ENCODE data around the gene ST7L.

Gene ST7L

GRCh38 chr1:112565800-112566199 is 53.1 kb downstream of the ST7L start:
- Histone ChIP-seq H3K27ac (ENCODE audit: low read length) (no peak overlapping the region), H2AFZ (ENCODE audit: low read depth, low read length) (no peak overlapping the region), H3K27me3 (ENCODE audit: insufficient read depth, low read length, poor library complexity) (no peaks in the 10 kb centered on the region), H3K79me2 (ENCODE audit: insufficient read depth, low read length) (no peaks in the 10 kb centered on the region), H3K9me3 (ENCODE audit: insufficient read depth, low read length, severe bottlenecking) (no peaks in the 10 kb centered on the region), H3K4me3 (ENCODE audit: low read depth in 1 of 2, low read length in 2 of 2) (no peak overlapping the region), H3K4me2 (ENCODE audit: insufficient read depth, low read length) (no peak overlapping the region), H3K9ac (ENCODE audit: low read depth, low read length) (no peak overlapping the region), H3K4me1 (ENCODE audit: insufficient read depth, low read length) (no peaks in the 10 kb centered on the region), H4K20me1 (ENCODE audit: insufficient read depth, low read length) (no peaks in the 10 kb centered on the region), H3K36me3 (ENCODE audit: insufficient read depth, low read length) (peaks cover 8% of the 10 kb centered on the region; the same call in 1 of the 2 replicates)
- ATAC-seq (ENCODE audit: insufficient read depth, low read depth) (no peak), DNase-seq (no peak)
- TF ChIP-seq, protein P1, sequence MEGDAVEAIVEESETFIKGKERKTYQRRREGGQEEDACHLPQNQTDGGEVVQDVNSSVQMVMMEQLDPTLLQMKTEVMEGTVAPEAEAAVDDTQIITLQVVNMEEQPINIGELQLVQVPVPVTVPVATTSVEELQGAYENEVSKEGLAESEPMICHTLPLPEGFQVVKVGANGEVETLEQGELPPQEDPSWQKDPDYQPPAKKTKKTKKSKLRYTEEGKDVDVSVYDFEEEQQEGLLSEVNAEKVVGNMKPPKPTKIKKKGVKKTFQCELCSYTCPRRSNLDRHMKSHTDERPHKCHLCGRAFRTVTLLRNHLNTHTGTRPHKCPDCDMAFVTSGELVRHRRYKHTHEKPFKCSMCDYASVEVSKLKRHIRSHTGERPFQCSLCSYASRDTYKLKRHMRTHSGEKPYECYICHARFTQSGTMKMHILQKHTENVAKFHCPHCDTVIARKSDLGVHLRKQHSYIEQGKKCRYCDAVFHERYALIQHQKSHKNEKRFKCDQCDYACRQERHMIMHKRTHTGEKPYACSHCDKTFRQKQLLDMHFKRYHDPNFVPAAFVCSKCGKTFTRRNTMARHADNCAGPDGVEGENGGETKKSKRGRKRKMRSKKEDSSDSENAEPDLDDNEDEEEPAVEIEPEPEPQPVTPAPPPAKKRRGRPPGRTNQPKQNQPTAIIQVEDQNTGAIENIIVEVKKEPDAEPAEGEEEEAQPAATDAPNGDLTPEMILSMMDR (IDR thresholded peaks at IDR 0.05; ENCODE audit: borderline replicate concordance, extremely low read depth, low read length, poor library complexity, severe bottlenecking) = no peak
- TF ChIP-seq EZH2 (IDR thresholded peaks at IDR 0.05; ENCODE audit: borderline replicate concordance, low read depth, low read length, severe bottlenecking) = no peak

GRCh38 chr1:112564081-112564480 is 54.9 kb downstream of the ST7L start:
- peaks cover 4% of the 10 kb centered on the region; the same call in 1 of the 2 replicates for H3K36me3 ChIP-seq (ENCODE audit: insufficient read depth, low read length)
- ATAC-seq (ENCODE audit: insufficient read depth, low read depth) (no peak), DNase-seq (no peak)
- H3K27ac ChIP-seq (ENCODE audit: low read length) = no peak overlapping the region
- TF ChIP-seq, protein P1 (IDR thresholded peaks at IDR 0.05; ENCODE audit: borderline replicate concordance, extremely low read depth, low read length, poor library complexity, severe bottlenecking) = no peak
- TF ChIP-seq EZH2 (IDR thresholded peaks at IDR 0.05; ENCODE audit: borderline replicate concordance, low read depth, low read length, severe bottlenecking) = no peak
- H2AFZ ChIP-seq (ENCODE audit: low read depth, low read length) = no peak overlapping the region
- H3K27me3 ChIP-seq (ENCODE audit: insufficient read depth, low read length, poor library complexity) = no peaks in the 10 kb centered on the region
- no peaks in the 10 kb centered on the region for H3K4me1 ChIP-seq (ENCODE audit: insufficient read depth, low read length)
- no peak overlapping the region for H3K4me2 ChIP-seq (ENCODE audit: insufficient read depth, low read length)
- no peak overlapping the region for H3K4me3 ChIP-seq (ENCODE audit: low read depth in 1 of 2, low read length in 2 of 2)
- H3K9ac ChIP-seq (ENCODE audit: low read depth, low read length) = no peak overlapping the region
- H3K79me2 ChIP-seq (ENCODE audit: insufficient read depth, low read length) = no peaks in the 10 kb centered on the region
- H3K9me3 ChIP-seq (ENCODE audit: insufficient read depth, low read length, severe bottlenecking) = no peaks in the 10 kb centered on the region
- H4K20me1 ChIP-seq (ENCODE audit: insufficient read depth, low read length) = no peaks in the 10 kb centered on the region

GRCh38 chr1:112563341-112563740 is 55.6 kb downstream of the ST7L start:
- peaks cover 7% of the 10 kb centered on the region; the same call in 1 of the 2 replicates for H3K36me3 ChIP-seq (ENCODE audit: insufficient read depth, low read length)
- H3K27me3 ChIP-seq (ENCODE audit: insufficient read depth, low read length, poor library complexity) = no peaks in the 10 kb centered on the region
- H3K9me3 ChIP-seq (ENCODE audit: insufficient read depth, low read length, severe bottlenecking) = no peaks in the 10 kb centered on the region
- no peaks in the 10 kb centered on the region for H3K79me2 ChIP-seq (ENCODE audit: insufficient read depth, low read length)
- DNase-seq = no peak
- no peak overlapping the region for H3K4me2 ChIP-seq (ENCODE audit: insufficient read depth, low read length)
- no peak overlapping the region for H2AFZ ChIP-seq (ENCODE audit: low read depth, low read length)
- no peaks in the 10 kb centered on the region for H3K4me1 ChIP-seq (ENCODE audit: insufficient read depth, low read length)
- no peak for ATAC-seq (ENCODE audit: insufficient read depth, low read depth)
- H3K4me3 ChIP-seq (ENCODE audit: low read depth in 1 of 2, low read length in 2 of 2) = no peak overlapping the region
- H4K20me1 ChIP-seq (ENCODE audit: insufficient read depth, low read length) = no peaks in the 10 kb centered on the region
- TF ChIP-seq, protein P1 (IDR thresholded peaks at IDR 0.05; ENCODE audit: borderline replicate concordance, extremely low read depth, low read length, poor library complexity, severe bottlenecking) = no peak
- no peak for TF ChIP-seq EZH2 (IDR thresholded peaks at IDR 0.05; ENCODE audit: borderline replicate concordance, low read depth, low read length, severe bottlenecking)
- H3K27ac ChIP-seq (ENCODE audit: low read length) = no peak overlapping the region
- no peak overlapping the region for H3K9ac ChIP-seq (ENCODE audit: low read depth, low read length)

DNA sequence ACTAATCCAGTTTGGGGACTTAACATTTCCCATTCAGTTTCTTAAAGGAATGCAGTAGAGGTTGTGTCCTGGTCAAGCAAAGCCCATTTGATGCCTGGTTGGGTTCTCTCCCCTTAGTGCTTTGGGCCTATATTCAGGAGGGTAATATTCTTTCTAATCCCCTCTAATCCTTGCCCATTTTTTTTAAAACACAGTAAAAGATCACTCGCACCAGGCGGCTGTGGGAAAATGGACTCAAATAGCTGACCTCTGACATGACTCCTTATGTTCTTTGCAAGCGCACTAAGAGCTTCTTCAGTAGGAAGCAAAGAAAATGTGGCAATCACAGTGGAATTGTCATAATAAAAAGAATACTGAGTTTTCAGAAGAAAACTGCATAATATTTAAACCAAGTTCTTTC is 60.3 kb downstream of the ST7L start:
- DNase-seq (no peak), ATAC-seq (ENCODE audit: insufficient read depth, low read depth) (no peak)
- Histone ChIP-seq H3K4me1 (ENCODE audit: insufficient read depth, low read length) (no peaks in the 10 kb centered on the region), H3K9me3 (ENCODE audit: insufficient read depth, low read length, severe bottlenecking) (no peaks in the 10 kb centered on the region), H3K79me2 (ENCODE audit: insufficient read depth, low read length) (no peaks in the 10 kb centered on the region), H3K27me3 (ENCODE audit: insufficient read depth, low read length, poor library complexity) (no peaks in the 10 kb centered on the region), H3K27ac (ENCODE audit: low read length) (no peak overlapping the region), H3K36me3 (ENCODE audit: insufficient read depth, low read length) (peaks cover 3% of the 10 kb centered on the region; the same call in 1 of the 2 replicates), H2AFZ (ENCODE audit: low read depth, low read length) (no peak overlapping the region), H3K9ac (ENCODE audit: low read depth, low read length) (no peak overlapping the region), H3K4me2 (ENCODE audit: insufficient read depth, low read length) (no peak overlapping the region), H4K20me1 (ENCODE audit: insufficient read depth, low read length) (no peaks in the 10 kb centered on the region), H3K4me3 (ENCODE audit: low read depth in 1 of 2, low read length in 2 of 2) (no peak overlapping the region)
- TF ChIP-seq, protein P1 (IDR thresholded peaks at IDR 0.05; ENCODE audit: borderline replicate concordance, extremely low read depth, low read length, poor library complexity, severe bottlenecking) = no peak
- no peak for TF ChIP-seq EZH2 (IDR thresholded peaks at IDR 0.05; ENCODE audit: borderline replicate concordance, low read depth, low read length, severe bottlenecking)
